Measurements from ENCODE around the gene CFAP299. TPM values are rescaled to one million over a fixed set of nuclear protein-coding genes. Genes with fewer than 3 reads are reported as not detected.

The CFAP299 gene
- total and polyA plus RNA-seq, 2 of the 8 experiments (the other 6 are each of a cell fraction or from before 2014, with no cell fraction given), result not detected

- Histone ChIP-seq H3K36me3 (ENCODE audit: control insufficient read depth in 2 of 4, insufficient read depth in 4 of 4, low read length in 3 of 4) (no peaks in the 10 kb centered on the region), H2BK5ac (ENCODE audit: low read depth, low read length) (no peak overlapping the region), H2BK120ac (replicated peaks; ENCODE audit: low read depth, low read length) (no peak overlapping the region), H3K56ac (replicated peaks; ENCODE audit: insufficient read length, low read depth, low read length) (no peak overlapping the region), H3K9me3 (ENCODE audit: insufficient read depth in 2 of 2, low read depth in 1 of 2, low read length in 1 of 2) (no peaks in the 10 kb centered on the region), H4K5ac (ENCODE audit: insufficient read length, low read depth, low read length) (no peak overlapping the region), H3K79me1 (ENCODE audit: low read depth, low read length) (no peaks in the 10 kb centered on the region), H3K23me2 (ENCODE audit: low read depth, low read length) (no peaks in the 10 kb centered on the region), H3K4me3 (ENCODE audit: extremely low read depth in 1 of 4, insufficient read depth in 2 of 4, low read depth in 3 of 4, low read length in 4 of 4) (no peak overlapping the region), H3K4me1 (replicated peaks in 1 of 4; ENCODE audit: control insufficient read depth in 3 of 4, insufficient read depth in 4 of 4, low read length in 3 of 4) (peaks cover 0 to 17% (median 4%) of the 10 kb centered on the region in 4 experiments; a peak in 4 of 7 replicates), H3K79me2 (ENCODE audit: control insufficient read depth in 1 of 2, insufficient read depth in 2 of 2, low read length in 2 of 2) (no peaks in the 10 kb centered on the region), H2BK20ac (ENCODE audit: low read length) (no peak overlapping the region), H3K23ac (ENCODE audit: insufficient read length) (no peak overlapping the region), H2BK12ac (ENCODE audit: low read depth, low read length) (no peak overlapping the region), H2AK5ac (ENCODE audit: low read depth, low read length) (no peak overlapping the region), H3K14ac (ENCODE audit: insufficient read length) (no peak overlapping the region), H2BK15ac (ENCODE audit: low read length) (no peak overlapping the region), H3K27ac (ENCODE audit: low read depth, low read length) (no peak overlapping the region), H4K91ac (replicated peaks; ENCODE audit: insufficient read length, low read length) (no peak overlapping the region), H3K27me3 (replicated peaks in 1 of 4; ENCODE audit: control insufficient read depth in 3 of 4, extremely low read depth in 1 of 4, insufficient read depth in 3 of 4, low read length in 3 of 4) (no peaks in the 10 kb centered on the region), H2AFZ (ENCODE audit: low read length) (no peak overlapping the region), H3K9ac (replicated peaks in 1 of 4; ENCODE audit: extremely low read depth in 1 of 4, low read depth in 3 of 4, low read length in 3 of 4) (no peak overlapping the region), H3K4me2 (ENCODE audit: insufficient read depth in 1 of 2, low read depth in 2 of 2, low read length in 2 of 2) (no peak overlapping the region), H4K20me1 (replicated peaks in 1 of 2; ENCODE audit: control insufficient read depth in 1 of 2, insufficient read depth in 2 of 2, low read length in 2 of 2) (no peaks in the 10 kb centered on the region), H4K8ac (ENCODE audit: extremely low read depth, insufficient read depth, low read length) (no peak overlapping the region), H3K4ac (replicated peaks; ENCODE audit: insufficient read length, low read depth, low read length) (no peak overlapping the region), H3K18ac (ENCODE audit: extremely low read depth, low read length) (no peak overlapping the region)
- DNase-seq (ENCODE audit: low read depth in 1 of 2, low spot score in 2 of 2) (no peak), FAIRE-seq (no peak)
- 89% methylated on average over 4 of the region's 4 CpGs; no CpG with 5 or more reads in 1 of the 2 experiments for WGBS, 2 experiments (ENCODE audit: extremely low coverage in 1 of 2, insufficient coverage in 1 of 2, insufficient read length in 1 of 2, insufficient replicate concordance in 2 of 2, low coverage in 1 of 2, low lambda C conversion rate in 2 of 2, missing lambda C conversion rate in 1 of 2)
- ChIA-PET POLR2A (ENCODE audit: partially characterized antibody) (no interaction called here), CTCF (ENCODE audit: partially characterized antibody) (interaction anchor here (1.8 kb wide), 1 partner anchor 13 kb away, joined by 4 read pairs; no protein-coding TSS in a partner anchor)
- TF ChIP-seq HDAC2 (IDR thresholded peaks at IDR 0.05; ENCODE audit: borderline replicate concordance in 1 of 2, low read depth in 2 of 2, low read length in 2 of 2), result no peak
- TF ChIP-seq ASH2L (IDR thresholded peaks at IDR 0.05; ENCODE audit: low read length), result no peak
- no peak for TF ChIP-seq BCL11A (IDR thresholded peaks at IDR 0.05; ENCODE audit: low read depth in 2 of 2, low read length in 2 of 2)
- TF ChIP-seq CTBP2 (IDR thresholded peaks at IDR 0.05; ENCODE audit: borderline replicate concordance, insufficient read depth, insufficient read length, low read length), result no peak
- TF ChIP-seq SP2 (IDR thresholded peaks at IDR 0.05; ENCODE audit: low read length), result no peak
- TF ChIP-seq CHD1 (IDR thresholded peaks at IDR 0.05; ENCODE audit: low read depth, low read length), result no peak
- no peak for TF ChIP-seq RFX5 (IDR thresholded peaks at IDR 0.05; ENCODE audit: borderline replicate concordance, low read depth, low read length)
- no peak for TF ChIP-seq E2F6 (IDR thresholded peaks at IDR 0.05)
- no peak for TF ChIP-seq CREB1 (IDR thresholded peaks at IDR 0.05)
- no peak for TF ChIP-seq POU5F1 (IDR thresholded peaks at IDR 0.05; ENCODE audit: low read depth, low read length)
- no peak for TF ChIP-seq YY1 (IDR thresholded peaks at IDR 0.05; ENCODE audit: low read depth, low read length)
Observed at GRCh38 chr4:80452768-80453167, 117.2 kb downstream of the CFAP299 start.
